Middle frontal gyrus (tissue), 1 donor: ENCODE data around the gene POU4F3.

ENCODE experiments used
- DNase-seq: peaks from one replicate; pipeline ENCODE4 v3.0.0-alpha.2; 2015; ENCODE audit warnings: low spot score; ENCODE audit errors: extremely low spot score

Gene POU4F3

GRCh38 chr5:146390469-146390868 lies 51.8 kb downstream of the POU4F3 start:
- DNase-seq = no peak
